NOMO-1 treated with DMSO at 0.1 percent for 48 hours (cell line): ENCODE results near the gene CTSS.
A peak's percentile ranks its signal among the peaks of the same experiment; 100 is the strongest.
"Not testable (repeated sequence)": the region's sequence is repeated elsewhere in the genome, so short reads cannot be mapped to it uniquely, and the experiment has no call there.

Experiments used
- DNase-seq: peaks from one replicate; lab custom pipeline; 2025; ENCODE audit not compliant: unreplicated experiment; lab: John Stamatoyannopoulos, UW

The CTSS gene

DNA sequence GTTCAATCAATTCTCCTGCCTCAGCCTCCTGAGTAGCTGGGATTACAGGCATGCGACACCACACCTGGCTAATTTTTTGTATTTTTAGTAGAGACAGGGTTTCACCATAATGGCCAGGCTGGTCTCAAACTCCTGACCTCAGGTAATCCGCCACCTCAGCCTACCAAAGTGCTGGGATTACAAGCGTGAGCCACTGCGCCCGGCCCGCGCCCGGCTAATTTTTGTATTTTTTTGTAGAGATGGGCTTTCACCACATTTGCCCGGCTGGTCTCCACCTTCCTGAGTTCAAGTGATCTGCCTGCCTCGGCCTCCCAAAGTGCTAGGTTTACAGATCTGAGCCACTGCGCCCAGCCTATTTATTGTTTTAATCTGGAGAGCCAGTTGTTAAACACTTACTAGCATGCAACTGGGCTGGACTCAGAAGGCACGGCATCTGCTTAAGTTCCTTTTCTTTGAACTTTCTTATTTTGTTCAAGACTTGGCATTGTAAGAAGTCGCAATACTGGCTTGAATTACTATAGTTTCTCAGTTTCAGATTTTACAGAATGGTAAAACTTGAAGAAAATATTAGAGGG, 10.4 kb upstream of the CTSS start:
- not testable (repeated sequence) for DNase-seq

DNA sequence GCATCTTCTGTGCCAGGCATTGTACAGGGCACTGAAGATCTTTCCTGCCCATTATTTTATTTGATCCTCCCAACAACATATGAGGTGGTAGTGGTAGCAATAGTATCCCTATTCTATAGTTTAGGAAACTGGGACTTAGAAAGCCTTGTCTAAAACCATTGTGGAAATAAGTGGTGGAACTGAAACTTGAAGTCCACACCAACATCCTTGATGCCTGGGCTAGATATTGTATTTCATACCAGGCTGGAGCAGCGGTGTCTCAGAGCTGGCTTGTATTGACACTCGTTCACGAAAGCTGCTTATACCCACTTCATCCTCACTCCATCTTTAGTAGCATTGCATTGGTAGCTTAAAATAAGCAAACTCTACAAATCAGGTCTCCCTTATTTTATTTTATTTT, 9.7 kb upstream of the CTSS start:
- peak; percentile 33 for DNase-seq

DNA sequence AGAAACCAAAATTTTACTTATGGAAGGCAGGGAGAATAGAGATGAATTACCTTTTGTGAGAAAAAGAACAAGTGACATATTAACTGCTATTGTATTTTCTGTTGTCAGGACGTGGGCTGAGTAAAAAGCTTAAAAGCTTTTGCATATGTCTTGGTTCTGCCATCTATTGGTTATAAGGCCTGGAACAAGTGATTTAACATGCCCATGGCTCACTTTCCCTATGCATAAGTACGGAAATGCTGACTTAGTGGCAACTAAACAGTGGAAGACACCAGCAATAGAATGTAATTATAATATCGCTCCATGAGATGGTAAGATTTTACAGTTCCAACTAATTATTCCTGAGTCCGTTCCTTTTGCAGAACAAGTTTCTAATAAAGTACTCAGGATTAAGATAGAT, 6.7 kb upstream of the CTSS start:
- DNase-seq, result no peak

GRCh38 chr1:150767704-150768103, 2.1 kb upstream of the CTSS start:
- DNase-seq, result not testable (repeated sequence)

DNA sequence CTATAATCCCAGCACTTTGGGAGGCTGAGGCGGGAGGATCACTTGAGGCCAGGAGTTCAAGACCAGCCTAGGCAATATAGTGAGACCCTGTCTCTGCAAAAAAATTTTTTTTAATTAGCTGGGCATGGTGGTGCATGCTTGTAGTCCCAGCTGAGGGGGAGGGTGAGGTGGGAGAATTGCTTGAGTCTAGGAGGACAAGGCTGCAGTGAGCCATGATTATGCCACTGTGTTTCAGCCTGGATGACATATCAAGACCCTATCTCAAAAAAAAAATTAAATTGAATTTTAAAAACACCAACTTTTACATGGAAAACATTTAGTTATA, 361 bp upstream of the CTSS start:
- DNase-seq, result not testable (repeated sequence)

DNA sequence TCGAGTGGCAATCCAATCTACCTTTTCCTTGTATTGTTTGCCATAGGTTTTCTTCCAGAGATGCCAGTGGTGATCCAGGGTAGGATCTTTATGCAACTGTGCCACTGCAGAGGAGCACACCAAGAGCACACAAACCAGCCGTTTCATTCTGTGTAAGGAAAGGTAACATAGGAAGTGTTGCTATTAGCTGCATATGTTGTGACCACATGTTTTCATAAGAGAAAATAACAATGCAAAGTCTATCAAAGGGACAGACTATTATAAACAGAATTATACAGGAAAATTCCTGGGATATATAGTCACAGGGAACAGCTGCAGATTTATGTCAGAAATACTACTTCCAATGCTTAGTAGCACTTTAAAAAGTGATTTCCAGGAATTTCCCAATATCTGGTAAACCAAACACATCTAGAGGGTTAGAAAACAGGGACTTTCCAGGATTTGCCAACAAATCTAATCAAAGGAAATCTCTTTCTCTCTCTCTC, 919 bp downstream of the CTSS start:
- DNase-seq, result no peak

DNA sequence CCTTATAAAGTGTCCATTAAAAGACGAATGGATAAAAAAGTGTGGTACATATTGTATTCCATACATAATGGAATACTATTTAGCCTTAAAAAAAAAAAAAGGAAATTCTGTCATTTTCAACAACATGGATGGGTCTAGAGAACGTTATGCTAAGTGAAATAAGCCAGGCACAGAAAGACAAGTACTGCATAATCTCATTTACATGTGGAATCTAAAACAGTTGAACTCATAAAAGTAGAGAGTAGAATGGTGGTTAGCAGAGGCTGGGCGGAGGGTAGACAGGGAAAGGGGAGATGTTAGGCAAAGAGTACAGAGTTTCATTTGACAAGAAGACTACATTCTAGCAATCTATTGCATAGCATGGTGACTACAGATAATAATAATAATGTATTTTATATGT, 2.6 kb downstream of the CTSS start:
- DNase-seq, result no peak

DNA sequence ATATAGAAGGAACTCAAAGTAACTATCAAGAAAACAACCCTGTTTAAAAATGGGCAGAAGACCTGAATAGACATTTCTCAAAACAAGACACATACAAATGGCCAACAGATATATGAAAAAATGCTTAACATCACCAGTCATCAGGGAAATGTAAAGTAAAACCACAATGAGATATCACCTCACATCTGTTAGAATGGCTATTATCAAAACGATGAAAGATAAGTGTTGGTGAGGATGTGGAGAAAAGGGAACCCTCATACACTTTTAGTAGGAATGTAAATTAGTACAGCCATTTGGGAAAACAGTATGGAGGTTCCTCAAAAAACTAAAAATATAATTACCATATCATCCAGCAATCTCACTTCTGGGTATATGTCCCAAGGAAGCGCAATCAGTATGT, 3.0 kb downstream of the CTSS start:
- no peak for DNase-seq

- DNase-seq, result no peak
These were observed 3.8 kb downstream of the CTSS start for GRCh38 chr1:150761801-150762200.

- peak; percentile 29 for DNase-seq
These were observed 5.6 kb downstream of the CTSS start for GRCh38 chr1:150760013-150760412.

GRCh38 chr1:150753416-150753815, 12.2 kb downstream of the CTSS start:
- no peak for DNase-seq

- DNase-seq, result no peak
These were observed 14.1 kb downstream of the CTSS start for GRCh38 chr1:150751443-150751842.

DNA sequence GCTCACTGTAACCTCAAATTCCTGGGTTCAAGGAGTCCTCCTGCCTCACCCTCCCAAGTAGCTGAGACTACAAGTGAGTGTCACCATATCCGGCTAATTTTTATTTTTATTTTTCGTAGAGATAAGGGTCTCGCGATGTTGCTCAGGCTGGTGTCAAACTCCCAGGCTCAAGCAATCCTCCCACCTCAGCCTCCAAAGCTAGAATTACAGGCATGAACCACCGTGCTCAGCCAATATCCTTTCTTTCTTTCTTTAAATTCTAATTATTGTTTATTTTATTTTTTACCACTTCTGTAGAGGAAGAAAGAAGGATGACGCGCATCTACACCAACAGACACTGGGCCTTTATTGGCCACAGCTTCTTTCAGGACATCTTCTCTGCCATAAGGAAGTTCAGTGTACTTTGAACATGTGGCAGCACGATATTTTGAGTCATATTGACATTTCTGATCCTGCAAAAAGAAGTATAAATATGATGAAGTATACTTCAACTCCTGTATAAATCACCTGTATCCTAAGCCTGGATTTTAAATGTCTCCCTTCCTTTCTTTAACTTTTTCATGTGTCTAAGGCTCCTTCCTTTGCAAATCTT, 15.8 kb downstream of the CTSS start:
- DNase-seq, result no peak

DNA sequence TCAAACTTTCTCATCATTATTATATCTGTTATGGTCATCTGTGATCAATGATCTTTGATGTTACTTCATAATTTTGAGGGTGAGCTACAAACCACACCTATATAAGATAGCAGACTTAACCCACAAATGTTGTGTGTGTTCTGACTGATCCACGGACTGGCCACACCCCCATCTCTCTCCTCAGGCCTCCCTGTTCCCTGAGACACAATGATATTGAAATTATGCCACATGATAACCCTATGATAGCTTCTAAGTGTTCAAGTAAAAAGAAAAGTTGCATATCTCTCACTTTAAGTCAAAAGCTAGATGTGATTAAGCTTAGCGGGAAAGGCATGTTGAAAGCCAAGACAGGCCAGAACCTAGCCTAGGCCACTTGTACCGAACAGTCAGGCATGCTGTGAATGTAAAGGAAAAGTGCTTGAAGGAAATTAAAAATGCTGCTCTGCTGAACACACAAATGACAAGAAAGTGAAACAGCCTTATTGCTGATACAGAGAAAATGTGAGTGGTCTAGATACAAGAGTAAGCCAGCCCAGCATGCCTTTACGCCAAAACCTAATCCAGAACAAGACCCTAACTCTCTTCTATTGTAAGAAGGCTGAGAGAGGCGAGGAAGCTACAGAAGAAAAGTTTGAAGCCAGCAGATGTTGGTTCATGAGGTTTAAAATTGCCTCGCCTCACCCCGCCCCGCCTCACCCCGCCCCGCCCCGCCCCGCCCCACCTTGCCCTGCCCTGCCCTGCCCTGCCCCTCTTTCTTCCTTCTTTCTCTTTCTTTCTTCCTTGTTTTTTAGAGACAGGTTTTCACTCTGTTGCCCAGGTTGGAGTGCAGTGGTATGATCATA, 16.5 kb downstream of the CTSS start:
- DNase-seq, result no peak

DNA sequence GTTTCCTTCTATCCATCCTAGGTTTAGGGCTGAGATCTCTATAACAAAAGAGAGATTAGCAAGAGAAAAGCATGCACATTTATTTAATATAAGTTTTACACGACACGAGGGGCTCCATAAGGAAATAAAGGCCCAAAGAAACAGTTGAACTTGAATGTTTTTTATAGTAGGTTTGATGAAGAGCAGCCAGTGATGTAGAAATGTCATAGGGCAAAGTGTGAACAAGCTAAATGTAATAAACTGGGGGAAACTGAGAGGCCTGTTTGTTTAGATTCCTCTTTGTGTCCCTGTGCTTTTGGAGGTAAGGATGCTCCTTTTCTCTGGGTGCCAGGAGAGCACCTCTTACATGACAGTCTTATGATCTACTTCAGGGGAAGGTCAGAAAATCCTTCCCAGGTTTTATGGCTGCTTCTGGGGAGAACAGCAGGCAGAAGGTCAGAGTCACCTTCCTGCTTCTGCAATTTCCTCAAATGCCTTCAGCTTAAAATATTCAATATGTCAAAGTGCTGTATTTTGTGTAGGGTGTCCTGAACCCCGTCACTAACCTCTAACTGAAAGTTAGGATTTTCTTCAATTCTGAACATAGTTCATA, 35.4 kb downstream of the CTSS start:
- no peak for DNase-seq

DNA sequence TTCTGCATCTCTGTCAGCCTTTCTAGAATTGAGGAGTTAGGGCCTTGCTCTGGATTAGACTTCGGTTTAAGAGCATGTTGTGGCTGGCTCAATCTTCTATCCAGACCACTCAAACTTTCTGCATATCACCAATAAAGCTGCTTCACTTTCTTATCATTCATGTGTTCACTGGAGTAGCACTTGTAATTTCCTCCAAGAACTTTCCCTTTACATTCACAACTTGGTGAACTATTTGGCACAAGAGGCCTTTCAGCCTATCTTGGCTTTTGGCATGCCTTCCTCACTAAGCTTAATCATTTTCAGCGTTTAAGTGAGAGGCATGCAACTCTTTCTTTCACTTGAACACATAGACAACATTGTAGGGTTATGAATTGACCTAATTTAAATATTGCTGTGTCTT, 41.2 kb downstream of the CTSS start:
- DNase-seq, result no peak

DNA sequence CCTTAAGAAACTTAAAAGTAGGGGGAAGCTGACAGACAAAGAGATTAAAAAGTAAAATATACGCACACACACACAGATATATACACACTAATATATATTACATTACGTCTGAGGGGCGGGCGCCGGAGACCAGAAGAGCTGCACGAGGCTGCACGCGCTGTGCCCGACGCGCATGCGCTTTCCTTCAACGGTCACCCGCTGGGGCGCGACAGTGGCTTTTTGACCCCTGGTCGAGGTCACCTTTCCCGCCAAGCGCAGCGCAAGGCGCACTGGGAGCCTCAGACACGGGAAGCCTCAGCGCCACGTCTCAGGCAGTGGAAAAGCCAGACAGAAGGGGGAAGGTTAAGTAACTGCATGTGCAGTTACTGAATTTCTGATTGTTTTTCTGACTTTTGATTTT, 44.9 kb downstream of the CTSS start, which contains the start of gene HORMAD1:
Gene HORMAD1, minus strand, starts transcription at position 193 of the 400 bp plus-strand sequence. CDS start 1,390 bp downstream, outside the sequence.
- no peak for DNase-seq

GRCh38 chr1:150720098-150720497, 45.5 kb downstream of the CTSS start:
- DNase-seq, result no peak

- no peak for DNase-seq
These were observed 47.2 kb downstream of the CTSS start for GRCh38 chr1:150718225-150718891.

DNA sequence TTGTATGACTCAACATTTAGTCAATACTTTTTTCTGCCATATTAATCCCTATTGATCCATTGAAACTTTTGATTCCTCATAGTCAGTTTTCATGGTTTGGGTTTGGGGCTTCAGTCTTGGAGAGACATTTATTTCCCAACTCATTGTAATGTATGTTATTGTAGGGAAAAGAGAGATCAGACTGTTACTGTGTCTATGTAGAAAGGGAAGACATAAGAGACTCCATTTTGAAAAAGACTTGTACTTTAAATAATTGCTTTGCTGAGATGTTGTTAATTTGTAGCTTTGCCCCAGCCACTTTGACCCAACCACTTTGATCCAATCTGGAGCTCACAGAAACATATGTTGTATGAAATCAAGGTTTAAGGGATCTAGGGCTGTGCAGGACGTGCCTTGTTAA, 56.5 kb downstream of the CTSS start:
- not testable (repeated sequence) for DNase-seq

DNA sequence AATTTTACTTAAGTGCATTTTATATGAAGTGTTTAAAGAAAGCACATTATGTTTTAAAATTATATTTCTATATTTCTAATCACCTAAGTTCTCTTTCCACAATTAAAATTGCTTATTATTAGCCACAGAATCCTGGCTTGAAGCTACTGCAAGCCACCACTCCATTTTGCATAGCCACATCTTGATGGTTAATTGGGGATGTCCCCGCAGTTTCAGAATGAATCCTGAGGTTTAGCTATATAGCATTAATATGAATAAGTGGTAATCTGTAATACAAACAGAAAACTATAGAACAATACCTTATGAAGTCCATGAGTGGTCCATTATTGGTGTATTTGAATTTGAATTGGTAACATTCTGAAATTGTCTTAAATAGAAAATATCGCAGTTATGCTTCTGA, 57.0 kb downstream of the CTSS start:
- no peak for DNase-seq
